ENCODE results near the gene COX19.
"Not testable (repeated sequence)": the region's sequence is repeated elsewhere in the genome, so short reads cannot be mapped to it uniquely, and the experiment has no call there.

The COX19 gene

GRCh38 chr7:929311-929711 is 46.0 kb downstream of the COX19 start:
- in situ Hi-C loops (cut with MboI; ENCODE audit: low sequenced_read_pairs): no loop called here

- in situ Hi-C loops (cut with MboI; ENCODE audit: low sequenced_read_pairs): no loop called here
Measured at GRCh38 chr7:927031-927671, 48.2 kb downstream of the COX19 start.

- in situ Hi-C loops (cut with MboI; ENCODE audit: low sequenced_read_pairs): no loop called here
Measured at GRCh38 chr7:926061-927030, 49.0 kb downstream of the COX19 start.

GRCh38 chr7:925601-926000 is 49.7 kb downstream of the COX19 start:
- in situ Hi-C loops (cut with MboI; ENCODE audit: low sequenced_read_pairs): no loop called here

- in situ Hi-C loops (cut with MboI; ENCODE audit: low sequenced_read_pairs): no loop called here
Measured at GRCh38 chr7:924541-925231, 50.7 kb downstream of the COX19 start.

- in situ Hi-C loops (cut with MboI; ENCODE audit: low sequenced_read_pairs): not testable (repeated sequence)
Measured at GRCh38 chr7:924042-924441, 51.3 kb downstream of the COX19 start.

- in situ Hi-C loops (cut with MboI; ENCODE audit: low sequenced_read_pairs): no loop called here
Measured at GRCh38 chr7:923108-924041, 52.0 kb downstream of the COX19 start.

GRCh38 chr7:922334-923107 is 52.8 kb downstream of the COX19 start:
- in situ Hi-C loops (cut with MboI; ENCODE audit: low sequenced_read_pairs): no loop called here

- in situ Hi-C loops (cut with MboI; ENCODE audit: low sequenced_read_pairs): no loop called here
Measured at GRCh38 chr7:921581-922333, 53.6 kb downstream of the COX19 start.

GRCh38 chr7:921071-921461 is 54.3 kb downstream of the COX19 start:
- in situ Hi-C loops (cut with MboI; ENCODE audit: low sequenced_read_pairs): no loop called here

GRCh38 chr7:920351-921070 is 54.8 kb downstream of the COX19 start:
- in situ Hi-C loops (cut with MboI; ENCODE audit: low sequenced_read_pairs): no loop called here

- in situ Hi-C loops (cut with MboI; ENCODE audit: low sequenced_read_pairs): no loop called here
Measured at GRCh38 chr7:919924-920341, 55.4 kb downstream of the COX19 start.

GRCh38 chr7:919114-919442 is 56.3 kb downstream of the COX19 start:
- in situ Hi-C loops (cut with MboI; ENCODE audit: low sequenced_read_pairs): no loop called here

GRCh38 chr7:918441-919113 is 56.8 kb downstream of the COX19 start:
- in situ Hi-C loops (cut with MboI; ENCODE audit: low sequenced_read_pairs): no loop called here

- in situ Hi-C loops (cut with MboI; ENCODE audit: low sequenced_read_pairs): no loop called here
Measured at GRCh38 chr7:918118-918425, 57.3 kb downstream of the COX19 start.

GRCh38 chr7:917255-918117 is 57.9 kb downstream of the COX19 start:
- in situ Hi-C loops (cut with MboI; ENCODE audit: low sequenced_read_pairs): no loop called here

- in situ Hi-C loops (cut with MboI; ENCODE audit: low sequenced_read_pairs): no loop called here
Measured at GRCh38 chr7:916291-916941, 58.9 kb downstream of the COX19 start.

Data from hTERT RPE-1 (cell line).